HepG2 (cell line): ENCODE measurements around the gene OR6S1. TPM values are rescaled to one million over a fixed set of nuclear protein-coding genes. Genes with fewer than 3 reads are reported as not detected.

ENCODE experiments used
- CEBPZ ChIP-seq: IDR thresholded peaks from 2 replicates; pipeline ENCODE4 v1.6.1; 2012; ENCODE audit warnings: low read length, improper control_type of control experiment
- GMEB1 ChIP-seq: sonication (generic); formaldehyde crosslinking; IDR thresholded peaks from 2 replicates; pipeline ENCODE4 v1.5.1; 2020; ENCODE audit warnings: missing genetic modification reagents, mild to moderate bottlenecking, borderline replicate concordance
- GTF2F1 ChIP-seq: fragments of 150-350 bp; IDR thresholded peaks from 2 replicates; pipeline ENCODE4 v1.6.1; 2014; ENCODE audit warnings: low read length
- IKZF1 ChIP-seq: fragments of 450-650 bp; IDR thresholded peaks from 2 replicates; pipeline ENCODE4 v1.7.1; 2016
- NCOA2 ChIP-seq: sonication (generic); formaldehyde crosslinking; IDR thresholded peaks from 2 replicates; pipeline ENCODE4 v1.8.0; 2022; ENCODE audit warnings: inconsistent platforms
- SIX4 ChIP-seq: sonication (generic); formaldehyde crosslinking; IDR thresholded peaks from 2 replicates; pipeline ENCODE4 v1.4.0; 2020; ENCODE audit warnings: missing genetic modification reagents
- SRSF9 ChIP-seq: fragments of 200-400 bp; formaldehyde crosslinking; IDR thresholded peaks from 2 replicates; pipeline ENCODE4 v1.6.1; 2018; ENCODE audit warnings: borderline replicate concordance, mild to moderate bottlenecking, low read depth, low read length; ENCODE audit not compliant: insufficient read depth, poor library complexity, severe bottlenecking
- TFAP4 ChIP-seq: sonication (generic); IDR thresholded peaks from 2 replicates; pipeline ENCODE4 v1.6.1; 2016; ENCODE audit warnings: low read depth, borderline replicate concordance
- XBP1 ChIP-seq: sonication (generic); formaldehyde crosslinking; IDR thresholded peaks from 2 replicates; pipeline ENCODE4 v1.5.0; 2020; ENCODE audit warnings: missing genetic modification reagents
- ZNF101 ChIP-seq: sonication (generic); formaldehyde crosslinking; IDR thresholded peaks from 2 replicates; pipeline ENCODE4 v1.4.0; 2020; ENCODE audit warnings: mild to moderate bottlenecking, low read depth, missing genetic modification reagents, borderline replicate concordance
- ZNF253 ChIP-seq: sonication (generic); formaldehyde crosslinking; IDR thresholded peaks from 2 replicates; pipeline ENCODE4 v1.8.0; 2022; ENCODE audit warnings: mild to moderate bottlenecking, missing genetic modification reagents, borderline replicate concordance
- ZNF34 ChIP-seq: sonication (generic); formaldehyde crosslinking; IDR thresholded peaks from 2 replicates; pipeline ENCODE4 v1.4.0; 2020; ENCODE audit warnings: mild to moderate bottlenecking, missing genetic modification reagents, borderline replicate concordance
- ZNF460 ChIP-seq: sonication (generic); formaldehyde crosslinking; IDR thresholded peaks from 2 replicates; pipeline ENCODE4 v1.5.1; 2020; ENCODE audit warnings: missing genetic modification reagents, mild to moderate bottlenecking, borderline replicate concordance
- ZNF639 ChIP-seq: conservative IDR thresholded peaks from 2 replicates; pipeline ENCODE4 v1.6.1; 2018; ENCODE audit warnings: missing genetic modification reagents
- ZNF652 ChIP-seq: IDR thresholded peaks from 2 replicates; pipeline ENCODE4 v1.6.1; 2016; ENCODE audit warnings: low read depth, borderline replicate concordance
- ZSCAN21 ChIP-seq: sonication (generic); formaldehyde crosslinking; IDR thresholded peaks from 2 replicates; pipeline ENCODE4 v1.8.0; 2022; ENCODE audit warnings: mild to moderate bottlenecking, missing genetic modification reagents, moderate library complexity, borderline replicate concordance
- ZSCAN30 ChIP-seq: sonication (generic); formaldehyde crosslinking; IDR thresholded peaks from 2 replicates; pipeline ENCODE4 v1.5.0; 2020; ENCODE audit warnings: mild to moderate bottlenecking, missing genetic modification reagents
- polyA plus RNA-seq, 8 experiments: library from polyadenylated mRNA; depleted of rRNA in 3 of 8; stranded (reverse) in 7 of 8; unstranded in 1 of 8; fragments of >200 nt; fragmentation: Illumina TruSeq in 4 of 8; extraction: Trizol in 4 of 8; gene quantifications; 2 replicates each; pipeline versions ENCODE4 v1.2.1 to v1.2.3, GENCODE V29; 2011 to 2016; ENCODE audit warnings: low read depth in 4 of 8, missing spikeins in 1 of 8, mixed read lengths in 1 of 8; ENCODE audit not compliant: insufficient read depth in 1 of 8
- total RNA-seq, 5 experiments: library from RNA; depleted of rRNA; stranded (reverse); fragments of >200 nt; fragmentation: Illumina TruSeq; extraction: Trizol; gene quantifications; 2 replicates each; pipeline ENCODE4 v1.2.3, GENCODE V29; 2016; ENCODE audit warnings: low read depth in 1 of 5
- TF ChIP-seq, protein P1 (sequence below): sonication (generic); formaldehyde crosslinking; IDR thresholded peaks from 2 replicates; pipeline ENCODE4 v1.4.0; 2020; ENCODE audit warnings: missing genetic modification reagents, borderline replicate concordance

The OR6S1 gene
- total and polyA plus RNA-seq, 2 of the 13 experiments (the other 11 are each of a cell fraction or from before 2014, with no cell fraction given), result 0.09 TPM; not detected in 1

- no peak; the same call in 1 of the 2 replicates for TF ChIP-seq ZSCAN21 (CRISPR knock-in tag)
- TF ChIP-seq SRSF9, result no peak
- TF ChIP-seq ZNF253 (CRISPR knock-in tag), result no peak
- no peak for TF ChIP-seq GMEB1 (CRISPR knock-in tag)
- TF ChIP-seq NCOA2 (CRISPR knock-in tag), result peak; percentile 52; the same call in 1 of the 2 replicates
- TF ChIP-seq ZNF101 (CRISPR knock-in tag), result no peak
- no peak for TF ChIP-seq IKZF1
- TF ChIP-seq ZNF460 (CRISPR knock-in tag), result no peak
- TF ChIP-seq TFAP4, result peak; percentile 90
- no peak for TF ChIP-seq ZSCAN30
- no peak for TF ChIP-seq GTF2F1
- TF ChIP-seq SIX4 (CRISPR knock-in tag), result no peak
- TF ChIP-seq ZNF34, result no peak
- TF ChIP-seq ZNF652 (CRISPR knock-in tag), result no peak; the same call in 1 of the 2 replicates
- TF ChIP-seq CEBPZ, result no peak
- TF ChIP-seq, protein P1, sequence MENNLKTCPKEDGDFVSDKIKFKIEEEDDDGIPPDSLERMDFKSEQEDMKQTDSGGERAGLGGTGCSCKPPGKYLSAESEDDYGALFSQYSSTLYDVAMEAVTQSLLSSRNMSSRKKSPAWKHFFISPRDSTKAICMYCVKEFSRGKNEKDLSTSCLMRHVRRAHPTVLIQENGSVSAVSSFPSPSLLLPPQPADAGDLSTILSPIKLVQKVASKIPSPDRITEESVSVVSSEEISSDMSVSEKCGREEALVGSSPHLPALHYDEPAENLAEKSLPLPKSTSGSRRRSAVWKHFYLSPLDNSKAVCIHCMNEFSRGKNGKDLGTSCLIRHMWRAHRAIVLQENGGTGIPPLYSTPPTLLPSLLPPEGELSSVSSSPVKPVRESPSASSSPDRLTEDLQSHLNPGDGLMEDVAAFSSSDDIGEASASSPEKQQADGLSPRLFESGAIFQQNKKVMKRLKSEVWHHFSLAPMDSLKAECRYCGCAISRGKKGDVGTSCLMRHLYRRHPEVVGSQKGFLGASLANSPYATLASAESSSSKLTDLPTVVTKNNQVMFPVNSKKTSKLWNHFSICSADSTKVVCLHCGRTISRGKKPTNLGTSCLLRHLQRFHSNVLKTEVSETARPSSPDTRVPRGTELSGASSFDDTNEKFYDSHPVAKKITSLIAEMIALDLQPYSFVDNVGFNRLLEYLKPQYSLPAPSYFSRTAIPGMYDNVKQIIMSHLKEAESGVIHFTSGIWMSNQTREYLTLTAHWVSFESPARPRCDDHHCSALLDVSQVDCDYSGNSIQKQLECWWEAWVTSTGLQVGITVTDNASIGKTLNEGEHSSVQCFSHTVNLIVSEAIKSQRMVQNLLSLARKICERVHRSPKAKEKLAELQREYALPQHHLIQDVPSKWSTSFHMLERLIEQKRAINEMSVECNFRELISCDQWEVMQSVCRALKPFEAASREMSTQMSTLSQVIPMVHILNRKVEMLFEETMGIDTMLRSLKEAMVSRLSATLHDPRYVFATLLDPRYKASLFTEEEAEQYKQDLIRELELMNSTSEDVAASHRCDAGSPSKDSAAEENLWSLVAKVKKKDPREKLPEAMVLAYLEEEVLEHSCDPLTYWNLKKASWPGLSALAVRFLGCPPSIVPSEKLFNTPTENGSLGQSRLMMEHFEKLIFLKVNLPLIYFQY, result no peak
- no peak for TF ChIP-seq ZNF639 (CRISPR knock-in tag)
- peak; percentile 55; the same call in 1 of the 2 replicates for TF ChIP-seq XBP1
These were observed 41.8 kb upstream of the OR6S1 start (continued) for GRCh38 chr14:20683125-20683890.
